H1 (cell line): ENCODE measurements around the gene RPL13A. TPM values are rescaled to one million over a fixed set of nuclear protein-coding genes. Genes with fewer than 3 reads are reported as not detected.
A peak's percentile ranks its signal among the peaks of the same experiment; 100 is the strongest.

ENCODE experiments used
- CHD2 ChIP-seq: IDR thresholded peaks from 2 replicates; pipeline ENCODE4 v1.6.1; 2012; ENCODE audit warnings: low read length, improper control_type of control experiment
- POLR2AphosphoS5 ChIP-seq: IDR thresholded peaks from 2 replicates; pipeline ENCODE4 v1.6.1; 2011; ENCODE audit warnings: low read depth, low read length
- SIX5 ChIP-seq: IDR thresholded peaks from 2 replicates; pipeline ENCODE4 v1.6.1; 2011; ENCODE audit warnings: mild to moderate bottlenecking, low read depth, low read length
- SP4 ChIP-seq: IDR thresholded peaks from 2 replicates; pipeline ENCODE4 v1.6.1; 2012; ENCODE audit warnings: low read length, inconsistent platforms
- TEAD4 ChIP-seq: IDR thresholded peaks from 2 replicates; pipeline ENCODE4 v1.6.1; 2012; ENCODE audit warnings: low read depth, low read length, inconsistent platforms, mixed read lengths
- YY1 ChIP-seq: IDR thresholded peaks from 2 replicates; pipeline ENCODE4 v1.6.1; 2011; ENCODE audit warnings: low read depth, mild to moderate bottlenecking, low read length
- polyA plus RNA-seq, 7 experiments: library from polyadenylated mRNA; depleted of rRNA in 3 of 7; stranded (reverse) in 5 of 7; unstranded in 2 of 7; fragments of >200 nt in 5 of 7; fragments of 200-250 nt in 2 of 7; gene quantifications; 1 replicate in 5 of 7; 2 replicates in 1 of 7; 4 replicates in 1 of 7; pipeline versions ENCODE4 v1.2.1 to v1.2.3, GENCODE V29; 2011 to 2013; ENCODE audit warnings: missing spikeins in 2 of 7, mixed read lengths in 2 of 7
- total RNA-seq: library from RNA; stranded (reverse); fragmentation: NEBNext Ultra II Directional; extraction: Animal tissue kit (Norgen Biotek cat#: 25700); gene quantifications from 2 replicates; pipeline ENCODE4 v1.2.1, GENCODE V29; 2021
- TF ChIP-seq, protein P1 (sequence below): fragments of 300-600 bp; sonication (generic); IDR thresholded peaks from 2 replicates; pipeline ENCODE4 v1.7.1; 2012; ENCODE audit warnings: low read length, moderate library complexity, mild to moderate bottlenecking, inconsistent platforms; ENCODE audit not compliant: insufficient replicate concordance
- TF ChIP-seq, protein P2 (sequence below), 3 experiments: IDR thresholded peaks; 1 replicate in 2 of 3; 2 replicates in 1 of 3; pipeline versions ENCODE4 v1.5.1 to v1.6.1; 2011; ENCODE audit warnings: low read length in 3 of 3, mild to moderate bottlenecking in 3 of 3, inconsistent platforms in 2 of 3, low read depth in 1 of 3, moderate library complexity in 1 of 3; ENCODE audit not compliant: insufficient read depth in 1 of 3; ENCODE audit errors: control extremely low read depth in 1 of 3
- TF ChIP-seq, protein P3 (sequence below): IDR thresholded peaks from 2 replicates; pipeline ENCODE4 v1.6.1; 2012; ENCODE audit warnings: inconsistent platforms

RPL13A gene
- total and polyA plus RNA-seq, 2 of the 8 experiments (the other 6 are each of a cell fraction or from before 2014, with no cell fraction given), result 3,305 to 8,868 TPM

DNA sequence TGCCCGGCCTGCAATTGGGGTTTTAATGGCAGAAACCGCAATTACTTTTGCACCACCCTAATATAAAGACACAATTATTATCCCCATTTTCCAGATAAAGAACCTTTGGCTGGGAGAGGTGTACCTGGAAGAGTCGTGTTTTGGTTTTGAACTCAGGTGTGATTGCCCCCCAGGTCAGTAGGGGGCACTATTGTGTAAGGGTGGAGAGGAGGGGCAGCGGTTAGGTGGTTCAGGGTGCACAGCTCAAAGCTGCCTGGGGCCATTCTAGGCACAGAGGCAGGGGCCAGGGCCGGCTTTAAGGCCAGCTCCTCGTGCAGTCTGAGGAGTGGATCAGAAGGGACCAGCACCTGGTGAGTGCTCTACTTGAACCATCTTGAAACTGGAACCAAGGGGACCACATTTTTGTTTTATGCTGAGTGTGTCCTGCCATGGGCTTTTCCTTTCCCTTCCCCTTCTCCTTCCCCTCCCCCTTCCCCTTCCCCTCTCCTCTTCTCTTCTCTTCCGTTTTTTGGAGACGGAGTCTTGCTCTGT, 19.2 kb downstream of the RPL13A start (continued):
- TF ChIP-seq, protein P1, sequence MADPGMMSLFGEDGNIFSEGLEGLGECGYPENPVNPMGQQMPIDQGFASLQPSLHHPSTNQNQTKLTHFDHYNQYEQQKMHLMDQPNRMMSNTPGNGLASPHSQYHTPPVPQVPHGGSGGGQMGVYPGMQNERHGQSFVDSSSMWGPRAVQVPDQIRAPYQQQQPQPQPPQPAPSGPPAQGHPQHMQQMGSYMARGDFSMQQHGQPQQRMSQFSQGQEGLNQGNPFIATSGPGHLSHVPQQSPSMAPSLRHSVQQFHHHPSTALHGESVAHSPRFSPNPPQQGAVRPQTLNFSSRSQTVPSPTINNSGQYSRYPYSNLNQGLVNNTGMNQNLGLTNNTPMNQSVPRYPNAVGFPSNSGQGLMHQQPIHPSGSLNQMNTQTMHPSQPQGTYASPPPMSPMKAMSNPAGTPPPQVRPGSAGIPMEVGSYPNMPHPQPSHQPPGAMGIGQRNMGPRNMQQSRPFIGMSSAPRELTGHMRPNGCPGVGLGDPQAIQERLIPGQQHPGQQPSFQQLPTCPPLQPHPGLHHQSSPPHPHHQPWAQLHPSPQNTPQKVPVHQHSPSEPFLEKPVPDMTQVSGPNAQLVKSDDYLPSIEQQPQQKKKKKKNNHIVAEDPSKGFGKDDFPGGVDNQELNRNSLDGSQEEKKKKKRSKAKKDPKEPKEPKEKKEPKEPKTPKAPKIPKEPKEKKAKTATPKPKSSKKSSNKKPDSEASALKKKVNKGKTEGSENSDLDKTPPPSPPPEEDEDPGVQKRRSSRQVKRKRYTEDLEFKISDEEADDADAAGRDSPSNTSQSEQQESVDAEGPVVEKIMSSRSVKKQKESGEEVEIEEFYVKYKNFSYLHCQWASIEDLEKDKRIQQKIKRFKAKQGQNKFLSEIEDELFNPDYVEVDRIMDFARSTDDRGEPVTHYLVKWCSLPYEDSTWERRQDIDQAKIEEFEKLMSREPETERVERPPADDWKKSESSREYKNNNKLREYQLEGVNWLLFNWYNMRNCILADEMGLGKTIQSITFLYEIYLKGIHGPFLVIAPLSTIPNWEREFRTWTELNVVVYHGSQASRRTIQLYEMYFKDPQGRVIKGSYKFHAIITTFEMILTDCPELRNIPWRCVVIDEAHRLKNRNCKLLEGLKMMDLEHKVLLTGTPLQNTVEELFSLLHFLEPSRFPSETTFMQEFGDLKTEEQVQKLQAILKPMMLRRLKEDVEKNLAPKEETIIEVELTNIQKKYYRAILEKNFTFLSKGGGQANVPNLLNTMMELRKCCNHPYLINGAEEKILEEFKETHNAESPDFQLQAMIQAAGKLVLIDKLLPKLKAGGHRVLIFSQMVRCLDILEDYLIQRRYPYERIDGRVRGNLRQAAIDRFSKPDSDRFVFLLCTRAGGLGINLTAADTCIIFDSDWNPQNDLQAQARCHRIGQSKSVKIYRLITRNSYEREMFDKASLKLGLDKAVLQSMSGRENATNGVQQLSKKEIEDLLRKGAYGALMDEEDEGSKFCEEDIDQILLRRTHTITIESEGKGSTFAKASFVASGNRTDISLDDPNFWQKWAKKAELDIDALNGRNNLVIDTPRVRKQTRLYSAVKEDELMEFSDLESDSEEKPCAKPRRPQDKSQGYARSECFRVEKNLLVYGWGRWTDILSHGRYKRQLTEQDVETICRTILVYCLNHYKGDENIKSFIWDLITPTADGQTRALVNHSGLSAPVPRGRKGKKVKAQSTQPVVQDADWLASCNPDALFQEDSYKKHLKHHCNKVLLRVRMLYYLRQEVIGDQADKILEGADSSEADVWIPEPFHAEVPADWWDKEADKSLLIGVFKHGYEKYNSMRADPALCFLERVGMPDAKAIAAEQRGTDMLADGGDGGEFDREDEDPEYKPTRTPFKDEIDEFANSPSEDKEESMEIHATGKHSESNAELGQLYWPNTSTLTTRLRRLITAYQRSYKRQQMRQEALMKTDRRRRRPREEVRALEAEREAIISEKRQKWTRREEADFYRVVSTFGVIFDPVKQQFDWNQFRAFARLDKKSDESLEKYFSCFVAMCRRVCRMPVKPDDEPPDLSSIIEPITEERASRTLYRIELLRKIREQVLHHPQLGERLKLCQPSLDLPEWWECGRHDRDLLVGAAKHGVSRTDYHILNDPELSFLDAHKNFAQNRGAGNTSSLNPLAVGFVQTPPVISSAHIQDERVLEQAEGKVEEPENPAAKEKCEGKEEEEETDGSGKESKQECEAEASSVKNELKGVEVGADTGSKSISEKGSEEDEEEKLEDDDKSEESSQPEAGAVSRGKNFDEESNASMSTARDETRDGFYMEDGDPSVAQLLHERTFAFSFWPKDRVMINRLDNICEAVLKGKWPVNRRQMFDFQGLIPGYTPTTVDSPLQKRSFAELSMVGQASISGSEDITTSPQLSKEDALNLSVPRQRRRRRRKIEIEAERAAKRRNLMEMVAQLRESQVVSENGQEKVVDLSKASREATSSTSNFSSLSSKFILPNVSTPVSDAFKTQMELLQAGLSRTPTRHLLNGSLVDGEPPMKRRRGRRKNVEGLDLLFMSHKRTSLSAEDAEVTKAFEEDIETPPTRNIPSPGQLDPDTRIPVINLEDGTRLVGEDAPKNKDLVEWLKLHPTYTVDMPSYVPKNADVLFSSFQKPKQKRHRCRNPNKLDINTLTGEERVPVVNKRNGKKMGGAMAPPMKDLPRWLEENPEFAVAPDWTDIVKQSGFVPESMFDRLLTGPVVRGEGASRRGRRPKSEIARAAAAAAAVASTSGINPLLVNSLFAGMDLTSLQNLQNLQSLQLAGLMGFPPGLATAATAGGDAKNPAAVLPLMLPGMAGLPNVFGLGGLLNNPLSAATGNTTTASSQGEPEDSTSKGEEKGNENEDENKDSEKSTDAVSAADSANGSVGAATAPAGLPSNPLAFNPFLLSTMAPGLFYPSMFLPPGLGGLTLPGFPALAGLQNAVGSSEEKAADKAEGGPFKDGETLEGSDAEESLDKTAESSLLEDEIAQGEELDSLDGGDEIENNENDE, result no peak
- TF ChIP-seq YY1 (peak; percentile 98), POLR2AphosphoS5 (no peak), CHD2 (no peak), SP4 (no peak), SIX5 (no peak), TEAD4 (no peak)
- TF ChIP-seq, protein P2, sequence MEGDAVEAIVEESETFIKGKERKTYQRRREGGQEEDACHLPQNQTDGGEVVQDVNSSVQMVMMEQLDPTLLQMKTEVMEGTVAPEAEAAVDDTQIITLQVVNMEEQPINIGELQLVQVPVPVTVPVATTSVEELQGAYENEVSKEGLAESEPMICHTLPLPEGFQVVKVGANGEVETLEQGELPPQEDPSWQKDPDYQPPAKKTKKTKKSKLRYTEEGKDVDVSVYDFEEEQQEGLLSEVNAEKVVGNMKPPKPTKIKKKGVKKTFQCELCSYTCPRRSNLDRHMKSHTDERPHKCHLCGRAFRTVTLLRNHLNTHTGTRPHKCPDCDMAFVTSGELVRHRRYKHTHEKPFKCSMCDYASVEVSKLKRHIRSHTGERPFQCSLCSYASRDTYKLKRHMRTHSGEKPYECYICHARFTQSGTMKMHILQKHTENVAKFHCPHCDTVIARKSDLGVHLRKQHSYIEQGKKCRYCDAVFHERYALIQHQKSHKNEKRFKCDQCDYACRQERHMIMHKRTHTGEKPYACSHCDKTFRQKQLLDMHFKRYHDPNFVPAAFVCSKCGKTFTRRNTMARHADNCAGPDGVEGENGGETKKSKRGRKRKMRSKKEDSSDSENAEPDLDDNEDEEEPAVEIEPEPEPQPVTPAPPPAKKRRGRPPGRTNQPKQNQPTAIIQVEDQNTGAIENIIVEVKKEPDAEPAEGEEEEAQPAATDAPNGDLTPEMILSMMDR (IDR thresholded peaks at IDR 0.05; ENCODE audit: control extremely low read depth in 1 of 3, insufficient read depth in 1 of 3, low read depth in 1 of 3, low read length in 3 of 3), result peak; percentile 88 to 98 (median 94)
- TF ChIP-seq, protein P3, sequence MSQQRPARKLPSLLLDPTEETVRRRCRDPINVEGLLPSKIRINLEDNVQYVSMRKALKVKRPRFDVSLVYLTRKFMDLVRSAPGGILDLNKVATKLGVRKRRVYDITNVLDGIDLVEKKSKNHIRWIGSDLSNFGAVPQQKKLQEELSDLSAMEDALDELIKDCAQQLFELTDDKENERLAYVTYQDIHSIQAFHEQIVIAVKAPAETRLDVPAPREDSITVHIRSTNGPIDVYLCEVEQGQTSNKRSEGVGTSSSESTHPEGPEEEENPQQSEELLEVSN, result no peak
